Psoas muscle (tissue), 8 donors: ENCODE measurements around the gene CCDC60. TPM values are rescaled to one million over a fixed set of nuclear protein-coding genes. Genes with fewer than 3 reads are reported as not detected.
A peak's percentile ranks its signal among the peaks of the same experiment; 100 is the strongest.

ENCODE experiments used
- ATAC-seq, 4 donors: fragments of 200-7000 bp; cut with Tn5 transposase; one replicate each; pipeline ENCODE4 v1.9.1; 2020; ENCODE audit warnings: moderate library complexity in 3 of 4, mild to moderate bottlenecking in 2 of 4
- DNase-seq, 2 donors: peaks; one replicate each; pipeline ENCODE4 v3.0.0-alpha.2; 2020
- H3K27ac ChIP-seq: fragments of 200-600 bp; one replicate; pipeline ENCODE4 v1.8.0; 2022
- H3K27me3 ChIP-seq, 3 donors: fragments of 200-600 bp in 1 of 3; one replicate each; pipeline versions ENCODE4 v1.6.1 to v1.8.0; 2013 to 2022; ENCODE audit warnings: low read length in 2 of 3, mild to moderate bottlenecking in 2 of 3, moderate library complexity in 1 of 3; ENCODE audit not compliant: insufficient read depth in 3 of 3
- H3K36me3 ChIP-seq, 2 donors: fragments of 200-600 bp in 1 of 2; one replicate each; pipeline versions ENCODE4 v1.6.1 to v1.8.0; 2013 to 2022; ENCODE audit warnings: low read depth in 1 of 2, mild to moderate bottlenecking in 1 of 2, moderate library complexity in 1 of 2; ENCODE audit not compliant: insufficient read depth in 1 of 2
- H3K4me1 ChIP-seq: fragments of 200-600 bp; one replicate; pipeline ENCODE4 v1.8.0; 2022
- H3K4me3 ChIP-seq: fragments of 200-600 bp; one replicate; pipeline ENCODE4 v1.8.0; 2022; ENCODE audit warnings: mild to moderate bottlenecking
- H3K9me3 ChIP-seq: fragments of 200-600 bp; one replicate; pipeline ENCODE4 v1.8.0; 2022
- WGBS, 3 donors: extraction: QIAGEN DNeasy Blood & Tissue Kit; methylation state at CpG; one replicate each; pipeline versions ENCODE4 v1.1.6 to v1.1.7; 2013; 5-methylcytosine and 5-hydroxymethylcytosine counted together
- intact Hi-C, 2 donors: fragments of 100-400 bp; cut with DNase I; formaldehyde crosslinking; loops; one replicate each; pipeline versions ENCODE4 v1.11.0 to v1.14.2; 2022
- polyA plus RNA-seq, 3 donors: library from polyadenylated mRNA; stranded (reverse); fragments of 200-250 nt; gene quantifications; one replicate each; pipeline ENCODE4 v1.2.3, GENCODE V29; 2013
- total RNA-seq, 4 donors: library from RNA; stranded (reverse); fragmentation: NEBNext Ultra II Directional in 2 of 4; extraction: Animal tissue kit (Norgen Biotek cat#: 25700) in 2 of 4; gene quantifications; one replicate each; pipeline versions ENCODE4 v1.2.1 to v1.2.4, GENCODE V29; 2021 to 2023
- TF ChIP-seq, protein P1 (sequence below): fragments of 200-600 bp; IDR thresholded peaks from one replicate; pipeline ENCODE4 v1.8.0; 2022; ENCODE audit warnings: antibody characterized with exemption
- donor health status: healthy with polysubstance abuse.
- donor health status: DM: no; HTN: no; CAD: no; lungs with moderate emphysema.
- donor health status: Bipolar disorder and iron deficiency.
- donor health status: healthy.
- donor health status: DM: yes; HTN: yes; CAD: no.
- donor health status: DM: no; HTN: no; CAD: no.
- donor health status: DM: no; HTN: no; CAD: no.
- donor health status: DM: yes; HTN: yes; CAD: no.

CCDC60 gene
- total and polyA plus RNA-seq, 7 donors: not detected

DNA sequence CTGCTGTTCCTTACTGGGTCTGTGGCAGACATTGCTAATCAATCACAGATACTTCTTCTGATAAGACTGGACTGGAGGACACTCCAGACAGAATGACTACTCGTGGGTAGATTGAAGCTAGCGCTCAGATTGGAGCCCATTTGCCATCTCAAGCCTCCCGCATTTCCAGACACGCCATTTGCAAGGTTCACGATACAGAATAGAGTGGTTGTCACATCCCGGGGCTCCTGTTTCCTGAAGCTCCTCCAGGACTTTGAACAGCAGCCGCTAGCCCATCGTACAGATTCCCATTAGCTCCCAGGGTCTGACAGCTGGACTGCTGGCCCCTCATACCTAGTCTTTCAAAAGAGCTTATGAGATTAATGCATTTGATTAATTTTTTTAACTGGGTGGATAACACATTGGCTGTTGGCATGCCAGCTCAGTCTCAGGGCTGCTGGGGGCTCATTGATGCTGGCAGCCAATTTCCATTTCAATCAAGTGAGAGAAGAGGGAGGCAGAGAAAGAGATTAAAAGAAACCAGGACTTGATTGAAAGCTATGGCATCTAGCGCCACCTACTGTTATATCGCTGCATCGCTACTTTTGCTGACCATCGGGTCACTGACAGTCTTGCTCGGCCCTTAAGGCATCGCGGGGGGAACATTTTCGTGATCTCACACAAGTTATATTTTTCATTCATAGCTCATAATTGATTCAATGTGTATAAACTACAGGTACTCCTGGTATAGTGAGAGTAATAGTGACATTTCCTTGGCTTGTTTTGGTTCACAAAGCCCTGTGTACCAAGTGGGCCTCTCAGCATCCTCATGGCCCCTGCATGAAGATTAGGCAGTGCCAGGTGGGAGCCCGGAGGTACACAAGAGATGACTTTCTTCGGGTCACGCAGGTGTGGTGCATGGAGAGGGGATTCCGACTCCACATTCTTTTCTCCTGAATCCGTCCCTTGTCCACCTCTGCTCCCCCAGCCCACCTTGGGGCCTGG lies 78.6 kb downstream of the CCDC60 start:
- Histone ChIP-seq H3K9me3 (no peaks in the 10 kb centered on the region), H3K4me1 (peaks cover 4% of the 10 kb centered on the region), H3K36me3 (no peaks in the 10 kb centered on the region), H3K27ac (no peak overlapping the region), H3K27me3 (no peaks in the 10 kb centered on the region), H3K4me3 (no peak overlapping the region)
- DNase-seq: peak; percentile 47 to 56
- peak; percentile 61 to 83 (median 72) for ATAC-seq
- TF ChIP-seq, protein P1, sequence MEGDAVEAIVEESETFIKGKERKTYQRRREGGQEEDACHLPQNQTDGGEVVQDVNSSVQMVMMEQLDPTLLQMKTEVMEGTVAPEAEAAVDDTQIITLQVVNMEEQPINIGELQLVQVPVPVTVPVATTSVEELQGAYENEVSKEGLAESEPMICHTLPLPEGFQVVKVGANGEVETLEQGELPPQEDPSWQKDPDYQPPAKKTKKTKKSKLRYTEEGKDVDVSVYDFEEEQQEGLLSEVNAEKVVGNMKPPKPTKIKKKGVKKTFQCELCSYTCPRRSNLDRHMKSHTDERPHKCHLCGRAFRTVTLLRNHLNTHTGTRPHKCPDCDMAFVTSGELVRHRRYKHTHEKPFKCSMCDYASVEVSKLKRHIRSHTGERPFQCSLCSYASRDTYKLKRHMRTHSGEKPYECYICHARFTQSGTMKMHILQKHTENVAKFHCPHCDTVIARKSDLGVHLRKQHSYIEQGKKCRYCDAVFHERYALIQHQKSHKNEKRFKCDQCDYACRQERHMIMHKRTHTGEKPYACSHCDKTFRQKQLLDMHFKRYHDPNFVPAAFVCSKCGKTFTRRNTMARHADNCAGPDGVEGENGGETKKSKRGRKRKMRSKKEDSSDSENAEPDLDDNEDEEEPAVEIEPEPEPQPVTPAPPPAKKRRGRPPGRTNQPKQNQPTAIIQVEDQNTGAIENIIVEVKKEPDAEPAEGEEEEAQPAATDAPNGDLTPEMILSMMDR: peak; percentile 90
- 33 to 38% (median 33%) methylated on average over 21 of the region's 21 CpGs for WGBS, 3 donors
- intact Hi-C loops: loop anchor here (1.0 to 10.0 kb wide), 4 partner anchors 208 to 438 kb away; no protein-coding TSS in a partner anchor

DNA sequence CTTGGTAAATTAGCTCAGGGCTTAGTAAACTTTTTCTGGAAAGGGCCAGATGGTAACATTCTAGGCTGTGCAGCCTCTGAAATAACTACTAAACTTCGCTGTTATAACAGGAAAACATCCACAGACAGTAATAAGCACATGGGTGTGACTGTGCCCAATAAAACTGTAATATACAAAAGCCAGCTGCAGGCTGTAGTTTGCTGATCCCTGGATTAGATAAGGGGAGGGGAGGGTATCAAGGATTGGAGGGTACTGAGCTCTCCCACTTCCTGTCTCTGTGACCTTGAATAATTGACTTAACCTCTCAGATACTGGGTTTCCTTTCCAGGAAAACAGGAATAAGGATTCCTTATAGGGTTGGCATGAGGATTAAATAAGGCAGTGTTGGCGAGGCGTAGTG lies 81.2 kb downstream of the CCDC60 start:
- ATAC-seq (no peak), DNase-seq (no peak)
- Histone ChIP-seq H3K36me3 (no peaks in the 10 kb centered on the region), H3K4me1 (peaks cover 4% of the 10 kb centered on the region), H3K27me3 (no peaks in the 10 kb centered on the region), H3K27ac (no peak overlapping the region), H3K9me3 (no peaks in the 10 kb centered on the region), H3K4me3 (no peak overlapping the region)
- intact Hi-C loops: loop anchor here (2.0 to 10.0 kb wide), 3 partner anchors 211 to 441 kb away; no protein-coding TSS in a partner anchor
- WGBS, 3 donors: 56 to 64% (median 58%) methylated on average over 3 of the region's 3 CpGs
- TF ChIP-seq, protein P1: no peak

DNA sequence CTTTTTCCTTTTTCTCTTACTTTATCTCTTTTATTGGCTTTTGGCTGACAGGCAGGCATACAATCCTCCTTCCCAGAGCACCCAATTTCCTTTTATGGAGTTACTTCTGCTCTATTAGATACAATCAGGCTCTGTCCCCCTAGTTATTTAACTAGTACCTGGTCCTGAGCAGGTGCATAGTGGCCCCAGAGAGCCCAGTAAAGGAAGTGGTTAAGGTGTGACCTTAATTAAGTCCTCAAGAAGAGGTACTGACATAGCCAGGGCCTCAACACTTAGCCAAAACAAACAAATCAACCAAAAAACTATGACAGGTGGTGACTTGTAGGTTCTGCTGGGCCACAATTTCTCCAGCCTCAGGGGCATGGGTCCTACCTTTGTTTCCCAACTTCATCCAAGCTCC lies 82.9 kb downstream of the CCDC60 start:
- no peak overlapping the region for H3K27ac ChIP-seq
- TF ChIP-seq, protein P1: no peak
- H3K4me1 ChIP-seq: peaks cover 4% of the 10 kb centered on the region
- no peak for ATAC-seq
- no peaks in the 10 kb centered on the region for H3K9me3 ChIP-seq
- intact Hi-C loops: loop anchor here (10.0 kb wide), 2 partner anchors 213 to 443 kb away; no protein-coding TSS in a partner anchor
- H3K4me3 ChIP-seq: no peak overlapping the region
- no peaks in the 10 kb centered on the region for H3K36me3 ChIP-seq
- no peak for DNase-seq
- peaks cover 0 to 4% (median 0%) of the 10 kb centered on the region in 3 donors for H3K27me3 ChIP-seq

DNA sequence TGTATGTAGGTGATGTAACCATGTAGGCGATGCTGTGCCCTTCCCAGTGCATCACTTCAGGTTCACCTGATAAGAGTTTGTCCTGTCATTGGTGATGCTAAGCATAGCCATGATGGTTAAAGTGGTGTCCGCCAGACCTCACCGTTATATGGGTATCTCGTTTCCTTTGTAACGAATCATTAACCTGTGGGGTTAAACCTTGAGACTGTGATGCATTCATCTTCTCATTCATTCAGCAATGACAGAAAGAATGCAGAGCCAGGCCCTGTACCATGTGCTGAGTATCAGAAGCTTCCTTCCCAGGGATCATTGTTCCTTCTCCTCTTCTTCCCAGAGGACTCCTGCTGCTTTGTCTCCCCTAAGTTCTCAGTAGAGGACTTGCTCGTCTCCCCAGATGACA lies 84.9 kb downstream of the CCDC60 start:
- Histone ChIP-seq H3K4me3 (no peak overlapping the region), H3K27me3 (peaks cover 0 to 4% (median 0%) of the 10 kb centered on the region in 3 donors), H3K9me3 (no peaks in the 10 kb centered on the region), H3K4me1 (no peaks in the 10 kb centered on the region), H3K36me3 (no peaks in the 10 kb centered on the region), H3K27ac (no peak overlapping the region)
- no peak for DNase-seq
- TF ChIP-seq, protein P1: no peak
- intact Hi-C loops: loop anchor here (10.0 kb wide), 2 partner anchors 215 to 445 kb away; no protein-coding TSS in a partner anchor
- 89 to 91% (median 89%) methylated on average over 6 of the region's 6 CpGs for WGBS, 3 donors
- ATAC-seq: no peak
